ENCODE results near the gene CADM1. TPM values are rescaled to one million over a fixed set of nuclear protein-coding genes. Genes with fewer than 3 reads are reported as not detected.

CADM1 gene
- total RNA-seq, 1 donor, result 86.5 TPM

- H3K4me1 ChIP-seq (ENCODE audit: insufficient read depth, low read length), result no peaks in the 10 kb centered on the region
- H3K27ac ChIP-seq (ENCODE audit: low read depth, low read length), result no peak overlapping the region
- no peak for DNase-seq (ENCODE audit: insufficient read length, low spot score, missing footprints)
- no peaks in the 10 kb centered on the region for H3K36me3 ChIP-seq (ENCODE audit: insufficient read depth, low read length)
- H3K4me3 ChIP-seq (ENCODE audit: insufficient read depth, low read length), result no peak overlapping the region
- H2AFZ ChIP-seq (ENCODE audit: low read length), result no peak overlapping the region
- no peaks in the 10 kb centered on the region for H3K79me2 ChIP-seq (ENCODE audit: insufficient read depth, low read length)
- H3K9me3 ChIP-seq (ENCODE audit: low read depth, low read length), result no peaks in the 10 kb centered on the region
- H3K4me2 ChIP-seq (ENCODE audit: insufficient read depth, low read length), result no peak overlapping the region
- H4K20me1 ChIP-seq (ENCODE audit: insufficient read depth, low read length), result no peaks in the 10 kb centered on the region
- H3K27me3 ChIP-seq (ENCODE audit: insufficient read depth, low read length), result no peaks in the 10 kb centered on the region
- no peak for TF ChIP-seq CTCF (IDR thresholded peaks at IDR 0.05; ENCODE audit: extremely low read depth, low read depth, low read length)
Measured at GRCh38 chr11:115159207-115159606, 345.0 kb downstream of the CADM1 start.

- Histone ChIP-seq H3K79me2 (ENCODE audit: insufficient read depth, low read length) (no peaks in the 10 kb centered on the region), H3K36me3 (ENCODE audit: insufficient read depth, low read length) (no peaks in the 10 kb centered on the region), H3K4me2 (ENCODE audit: insufficient read depth, low read length) (no peak overlapping the region), H3K4me1 (ENCODE audit: insufficient read depth, low read length) (no peaks in the 10 kb centered on the region), H2AFZ (ENCODE audit: low read length) (no peak overlapping the region), H3K9me3 (ENCODE audit: low read depth, low read length) (no peaks in the 10 kb centered on the region), H3K4me3 (ENCODE audit: insufficient read depth, low read length) (no peak overlapping the region), H4K20me1 (ENCODE audit: insufficient read depth, low read length) (no peaks in the 10 kb centered on the region), H3K27ac (ENCODE audit: low read depth, low read length) (no peak overlapping the region), H3K27me3 (ENCODE audit: insufficient read depth, low read length) (no peaks in the 10 kb centered on the region)
- no peak for TF ChIP-seq CTCF (IDR thresholded peaks at IDR 0.05; ENCODE audit: extremely low read depth, low read depth, low read length)
- DNase-seq (ENCODE audit: insufficient read length, low spot score, missing footprints), result no peak
Measured at GRCh38 chr11:115158053-115158452, 346.2 kb downstream of the CADM1 start.

GRCh38 chr11:115157247-115157646, 347.0 kb downstream of the CADM1 start:
- Histone ChIP-seq H3K36me3 (ENCODE audit: insufficient read depth, low read length) (no peaks in the 10 kb centered on the region), H3K4me3 (ENCODE audit: insufficient read depth, low read length) (no peak overlapping the region), H3K27me3 (ENCODE audit: insufficient read depth, low read length) (no peaks in the 10 kb centered on the region), H3K27ac (ENCODE audit: low read depth, low read length) (no peak overlapping the region), H3K4me2 (ENCODE audit: insufficient read depth, low read length) (no peak overlapping the region), H3K79me2 (ENCODE audit: insufficient read depth, low read length) (no peaks in the 10 kb centered on the region), H2AFZ (ENCODE audit: low read length) (no peak overlapping the region), H3K9me3 (ENCODE audit: low read depth, low read length) (no peaks in the 10 kb centered on the region), H3K4me1 (ENCODE audit: insufficient read depth, low read length) (no peaks in the 10 kb centered on the region), H4K20me1 (ENCODE audit: insufficient read depth, low read length) (no peaks in the 10 kb centered on the region)
- no peak for DNase-seq (ENCODE audit: insufficient read length, low spot score, missing footprints)
- TF ChIP-seq CTCF (IDR thresholded peaks at IDR 0.05; ENCODE audit: extremely low read depth, low read depth, low read length), result no peak

GRCh38 chr11:115155978-115156377, 348.2 kb downstream of the CADM1 start:
- no peak overlapping the region for H3K4me2 ChIP-seq (ENCODE audit: insufficient read depth, low read length)
- no peak overlapping the region for H3K4me3 ChIP-seq (ENCODE audit: insufficient read depth, low read length)
- H2AFZ ChIP-seq (ENCODE audit: low read length), result no peak overlapping the region
- no peaks in the 10 kb centered on the region for H3K79me2 ChIP-seq (ENCODE audit: insufficient read depth, low read length)
- H3K4me1 ChIP-seq (ENCODE audit: insufficient read depth, low read length), result no peaks in the 10 kb centered on the region
- no peak overlapping the region for H3K27ac ChIP-seq (ENCODE audit: low read depth, low read length)
- no peaks in the 10 kb centered on the region for H3K36me3 ChIP-seq (ENCODE audit: insufficient read depth, low read length)
- H3K27me3 ChIP-seq (ENCODE audit: insufficient read depth, low read length), result no peaks in the 10 kb centered on the region
- no peaks in the 10 kb centered on the region for H4K20me1 ChIP-seq (ENCODE audit: insufficient read depth, low read length)
- no peak for TF ChIP-seq CTCF (IDR thresholded peaks at IDR 0.05; ENCODE audit: extremely low read depth, low read depth, low read length)
- H3K9me3 ChIP-seq (ENCODE audit: low read depth, low read length), result no peaks in the 10 kb centered on the region
- no peak for DNase-seq (ENCODE audit: insufficient read length, low spot score, missing footprints)

Data from osteoblast (primary cell).